Thoracic aorta (tissue), 2 donors: ENCODE results near the gene CACYBP. TPM values are rescaled to one million over a fixed set of nuclear protein-coding genes. Genes with fewer than 3 reads are reported as not detected.

Source experiments
- ATAC-seq: fragments of 150-250 bp; one replicate; pipeline ENCODE4 v1.8.0; 2017; ENCODE audit warnings: low read depth; ENCODE audit not compliant: insufficient number of reproducible peaks, low FRiP score
- DNase-seq: peaks from one replicate; pipeline ENCODE4 v3.0.0-alpha.2; 2020; ENCODE audit warnings: low spot score
- H3K27ac ChIP-seq, 2 donors: fragments of 200-600 bp; sonication (generic); 1 replicate in 1 of 2; 2 replicates in 1 of 2; pipeline ENCODE4 v1.5.1; 2016; ENCODE audit warnings: mild to moderate bottlenecking in 2 of 2, moderate library complexity in 2 of 2
- H3K27me3 ChIP-seq: fragments of 200-600 bp; sonication (generic); replicated peaks from 2 replicates; pipeline ENCODE4 v1.6.0; 2016; ENCODE audit warnings: mild to moderate bottlenecking; ENCODE audit not compliant: insufficient read depth
- H3K36me3 ChIP-seq: fragments of 200-600 bp; sonication (generic); one replicate; pipeline ENCODE4 v1.5.1; 2016
- H3K4me1 ChIP-seq, 2 donors: fragments of 200-600 bp; sonication (generic); 1 replicate in 1 of 2; 2 replicates in 1 of 2; pipeline versions ENCODE4 v1.5.1 to v1.6.0; 2016; ENCODE audit warnings: low read depth in 2 of 2, mild to moderate bottlenecking in 1 of 2; ENCODE audit not compliant: control insufficient read depth in 1 of 2
- H3K4me3 ChIP-seq: fragments of 200-600 bp; sonication (generic); 2 replicates; pipeline ENCODE4 v1.5.1; 2016; ENCODE audit warnings: mild to moderate bottlenecking
- H3K9me3 ChIP-seq: fragments of 200-600 bp; sonication (generic); 2 replicates; pipeline ENCODE4 v1.5.1; 2016
- CTCF ChIP-seq: fragments of 200-600 bp; sonication (generic); IDR thresholded peaks from one replicate; pipeline ENCODE4 v1.5.1; 2019; ENCODE audit warnings: antibody characterized with exemption
- total RNA-seq, 2 donors: library from RNA; depleted of rRNA; stranded (reverse); fragments of >200 nt; gene quantifications; one replicate each; pipeline versions ENCODE4 v1.1.0 to v1.2.3, GENCODE V29; 2016

The CACYBP gene
- total RNA-seq, 2 donors from 2014 or later = 54.8 to 55.0 TPM

DNA sequence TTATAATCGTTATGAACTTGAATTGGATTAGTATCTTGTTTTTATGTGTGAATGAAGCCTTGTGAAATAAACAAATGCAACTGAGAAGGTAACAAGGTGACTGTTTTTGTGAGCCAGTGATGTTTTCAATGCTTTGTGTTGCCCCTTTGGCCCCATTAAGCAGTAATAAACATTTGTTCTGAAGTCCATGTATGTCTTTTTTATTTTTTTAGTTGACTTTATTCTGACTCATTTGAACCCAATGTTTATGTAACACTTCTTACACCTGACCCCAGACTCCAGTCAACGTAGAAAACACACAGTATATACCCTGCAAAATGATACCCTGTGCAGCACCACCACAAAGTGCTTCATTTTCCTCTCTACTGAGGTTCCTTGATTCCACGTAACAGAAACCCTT, 4.6 kb upstream of the CACYBP start:
- no peaks in the 10 kb centered on the region for H3K27me3 ChIP-seq
- H3K36me3 ChIP-seq = no peaks in the 10 kb centered on the region
- no peaks in the 10 kb centered on the region for H3K9me3 ChIP-seq
- no peak overlapping the region for H3K27ac ChIP-seq
- DNase-seq = no peak
- H3K4me3 ChIP-seq = no peak overlapping the region
- no peak for ATAC-seq
- no peak for TF ChIP-seq CTCF
- H3K4me1 ChIP-seq = peaks cover 3 to 11% of the 10 kb centered on the region in 2 donors

GRCh38 chr1:174995916-174996315, 3.8 kb upstream of the CACYBP start:
- Histone ChIP-seq H3K27me3 (no peaks in the 10 kb centered on the region), H3K4me1 (peaks cover 4 to 14% of the 10 kb centered on the region in 2 donors), H3K9me3 (no peaks in the 10 kb centered on the region), H3K4me3 (no peak overlapping the region), H3K36me3 (no peaks in the 10 kb centered on the region), H3K27ac (no peak overlapping the region)
- ATAC-seq (no peak), DNase-seq (no peak)
- TF ChIP-seq CTCF = no peak

GRCh38 chr1:174996476-174996875, 3.3 kb upstream of the CACYBP start:
- Histone ChIP-seq H3K27me3 (no peaks in the 10 kb centered on the region), H3K36me3 (no peaks in the 10 kb centered on the region), H3K4me1 (peaks cover 7 to 19% of the 10 kb centered on the region in 2 donors), H3K27ac (no peak overlapping the region), H3K4me3 (no peak overlapping the region), H3K9me3 (no peaks in the 10 kb centered on the region)
- no peak for TF ChIP-seq CTCF
- ATAC-seq (no peak), DNase-seq (no peak)

GRCh38 chr1:174997041-174997440, 2.7 kb upstream of the CACYBP start:
- Histone ChIP-seq H3K4me3 (no peak overlapping the region), H3K27me3 (no peaks in the 10 kb centered on the region), H3K4me1 (peaks cover 9 to 24% of the 10 kb centered on the region in 2 donors), H3K36me3 (no peaks in the 10 kb centered on the region), H3K9me3 (no peaks in the 10 kb centered on the region), H3K27ac (no peak overlapping the region)
- no peak for ATAC-seq
- DNase-seq = no peak
- TF ChIP-seq CTCF = no peak

- Histone ChIP-seq H3K27me3 (no peaks in the 10 kb centered on the region), H3K4me3 (peak overlapping the region; percentile 95), H3K36me3 (no peaks in the 10 kb centered on the region), H3K9me3 (no peaks in the 10 kb centered on the region), H3K4me1 (peaks cover 15 to 40% of the 10 kb centered on the region in 2 donors), H3K27ac (peak overlapping the region; percentile 96 to 97)
- peak; percentile 78 for TF ChIP-seq CTCF
- no peak for ATAC-seq
- DNase-seq = no peak
Measured at GRCh38 chr1:174998569-174999215, 1.1 kb upstream of the CACYBP start.
